Progenitor cell of endocrine pancreas (in vitro differentiated cells): ENCODE measurements around the gene RESP18. TPM values are rescaled to one million over a fixed set of nuclear protein-coding genes. Genes with fewer than 3 reads are reported as not detected.

Source experiments
- DNase-seq: peaks from one replicate; pipeline ENCODE4 v3.0.0; 2021; ENCODE audit warnings: low spot score; ENCODE audit not compliant: unreplicated experiment
- H3K27ac Mint-ChIP-seq: 2 replicates; pipeline ENCODE4 v1.8.0; 2021; ENCODE audit warnings: mild to moderate bottlenecking, moderate library complexity, mixed read lengths
- H3K27me3 Mint-ChIP-seq: 2 replicates; pipeline ENCODE4 v1.8.0; 2021; ENCODE audit warnings: mixed read lengths
- H3K36me3 Mint-ChIP-seq: 2 replicates; pipeline ENCODE4 v1.8.0; 2022; ENCODE audit warnings: mixed read lengths; ENCODE audit not compliant: insufficient read depth
- H3K4me1 Mint-ChIP-seq: 2 replicates; pipeline ENCODE4 v1.8.0; 2021; ENCODE audit warnings: low read depth, mixed read lengths
- H3K4me3 Mint-ChIP-seq: 2 replicates; pipeline ENCODE4 v1.8.0; 2021; ENCODE audit warnings: low read depth, mild to moderate bottlenecking, moderate library complexity, mixed read lengths
- H3K9me3 Mint-ChIP-seq: 2 replicates; pipeline ENCODE4 v1.8.0; 2021; ENCODE audit warnings: low read depth, mixed read lengths
- total RNA-seq: library from RNA; stranded (reverse); gene quantifications from 2 replicates; pipeline ENCODE4 v1.2.1, GENCODE V29; 2021
- TF ChIP-seq, protein P1 (sequence below): fragments of 200-600 bp; sonication (generic); IDR thresholded peaks from one replicate; pipeline ENCODE4 v1.5.0; 2021; ENCODE audit warnings: antibody characterized with exemption, mild to moderate bottlenecking; ENCODE audit not compliant: unreplicated experiment

RESP18 gene
- total RNA-seq, 1 donor from 2014 or later: not detected

DNA sequence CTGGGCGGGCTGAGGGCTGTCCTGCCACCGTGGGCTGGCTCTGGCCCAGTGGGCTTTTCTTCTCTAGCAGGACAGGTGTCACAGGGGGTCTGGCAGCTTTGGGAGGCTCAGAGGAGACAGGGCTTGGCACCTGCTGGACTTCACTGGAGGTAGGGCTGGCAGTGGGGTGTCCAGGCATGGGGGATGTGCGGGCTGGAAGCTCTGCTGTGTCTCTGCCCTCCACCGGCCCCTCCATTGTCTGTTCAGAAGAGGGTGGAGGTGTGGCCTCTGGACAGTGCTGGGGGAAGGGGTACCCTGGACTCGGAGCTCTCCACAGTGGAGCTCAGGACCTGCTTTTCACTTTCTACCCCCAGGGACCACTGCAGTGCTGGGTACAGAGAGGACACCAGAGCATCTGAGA, 32.5 kb downstream of the RESP18 start:
- Mint-ChIP-seq H3K9me3 (no peaks in the 10 kb centered on the region), H3K27ac (no peak overlapping the region), H3K4me3 (no peak overlapping the region), H3K4me1 (no peaks in the 10 kb centered on the region), H3K27me3 (peaks cover 72% of the 10 kb centered on the region), H3K36me3 (no peaks in the 10 kb centered on the region)
- TF ChIP-seq, protein P1, sequence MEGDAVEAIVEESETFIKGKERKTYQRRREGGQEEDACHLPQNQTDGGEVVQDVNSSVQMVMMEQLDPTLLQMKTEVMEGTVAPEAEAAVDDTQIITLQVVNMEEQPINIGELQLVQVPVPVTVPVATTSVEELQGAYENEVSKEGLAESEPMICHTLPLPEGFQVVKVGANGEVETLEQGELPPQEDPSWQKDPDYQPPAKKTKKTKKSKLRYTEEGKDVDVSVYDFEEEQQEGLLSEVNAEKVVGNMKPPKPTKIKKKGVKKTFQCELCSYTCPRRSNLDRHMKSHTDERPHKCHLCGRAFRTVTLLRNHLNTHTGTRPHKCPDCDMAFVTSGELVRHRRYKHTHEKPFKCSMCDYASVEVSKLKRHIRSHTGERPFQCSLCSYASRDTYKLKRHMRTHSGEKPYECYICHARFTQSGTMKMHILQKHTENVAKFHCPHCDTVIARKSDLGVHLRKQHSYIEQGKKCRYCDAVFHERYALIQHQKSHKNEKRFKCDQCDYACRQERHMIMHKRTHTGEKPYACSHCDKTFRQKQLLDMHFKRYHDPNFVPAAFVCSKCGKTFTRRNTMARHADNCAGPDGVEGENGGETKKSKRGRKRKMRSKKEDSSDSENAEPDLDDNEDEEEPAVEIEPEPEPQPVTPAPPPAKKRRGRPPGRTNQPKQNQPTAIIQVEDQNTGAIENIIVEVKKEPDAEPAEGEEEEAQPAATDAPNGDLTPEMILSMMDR: no peak
- no peak for DNase-seq

DNA sequence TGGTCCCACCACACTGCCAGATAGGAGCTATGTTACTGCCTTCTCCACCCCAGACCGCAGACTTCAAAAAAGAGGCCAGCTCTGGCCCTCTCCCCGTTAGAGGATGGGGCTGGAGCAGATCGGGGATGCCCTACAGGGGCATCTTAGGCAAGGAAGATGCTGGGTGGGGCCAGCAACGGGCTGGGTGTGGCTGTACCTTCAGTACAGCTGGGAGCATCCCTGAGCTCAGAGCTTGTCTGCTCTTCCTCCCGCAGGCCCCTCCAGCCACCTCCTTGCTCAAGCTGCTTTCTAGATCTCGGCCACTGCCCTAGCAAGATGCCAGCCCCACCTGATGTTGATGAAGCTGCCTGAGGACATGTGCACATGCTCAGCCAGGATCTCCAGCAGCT, 33.2 kb downstream of the RESP18 start:
- Mint-ChIP-seq H3K4me3 (no peak overlapping the region), H3K9me3 (no peaks in the 10 kb centered on the region), H3K4me1 (peaks cover under 1% of the 10 kb centered on the region), H3K27me3 (peaks cover 66% of the 10 kb centered on the region), H3K27ac (no peak overlapping the region), H3K36me3 (no peaks in the 10 kb centered on the region)
- TF ChIP-seq, protein P1: no peak
- DNase-seq: no peak

DNA sequence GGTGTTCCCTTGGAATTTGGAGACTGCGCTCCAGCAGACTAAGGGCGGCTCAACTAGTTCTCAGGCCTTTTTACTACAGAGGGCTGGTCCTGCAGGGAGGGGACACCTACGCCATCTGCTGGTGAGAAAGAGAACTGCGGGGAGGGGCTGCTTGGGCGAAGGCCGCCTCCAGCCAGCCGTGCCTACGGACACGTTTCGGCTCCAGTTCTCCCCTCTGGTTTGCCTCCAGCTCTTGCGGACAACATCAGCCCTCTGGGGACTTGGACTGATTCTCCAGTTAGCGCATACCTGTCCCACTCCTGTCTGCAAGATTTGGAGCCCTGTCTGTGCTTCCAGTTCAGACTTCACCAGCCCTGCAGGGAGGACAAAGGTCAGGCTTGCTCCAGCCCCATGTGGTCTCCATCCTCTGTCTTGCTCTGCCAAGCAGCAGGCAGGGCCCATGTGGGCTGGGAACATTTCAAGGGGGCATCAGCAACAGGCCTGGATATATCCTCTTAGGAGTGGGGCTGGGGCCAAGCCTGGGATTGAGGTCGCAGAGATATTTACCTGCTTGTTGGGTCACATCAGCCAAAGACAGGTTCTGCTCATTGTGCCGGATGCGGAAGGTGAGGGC, 33.7 kb downstream of the RESP18 start:
- peaks cover 61% of the 10 kb centered on the region for H3K27me3 Mint-ChIP-seq
- TF ChIP-seq, protein P1: peak; percentile 98
- H3K27ac Mint-ChIP-seq: no peak overlapping the region
- H3K4me1 Mint-ChIP-seq: peaks cover 3% of the 10 kb centered on the region
- DNase-seq: peak; percentile 85
- H3K9me3 Mint-ChIP-seq: no peaks in the 10 kb centered on the region
- H3K36me3 Mint-ChIP-seq: no peaks in the 10 kb centered on the region
- no peak overlapping the region for H3K4me3 Mint-ChIP-seq

DNA sequence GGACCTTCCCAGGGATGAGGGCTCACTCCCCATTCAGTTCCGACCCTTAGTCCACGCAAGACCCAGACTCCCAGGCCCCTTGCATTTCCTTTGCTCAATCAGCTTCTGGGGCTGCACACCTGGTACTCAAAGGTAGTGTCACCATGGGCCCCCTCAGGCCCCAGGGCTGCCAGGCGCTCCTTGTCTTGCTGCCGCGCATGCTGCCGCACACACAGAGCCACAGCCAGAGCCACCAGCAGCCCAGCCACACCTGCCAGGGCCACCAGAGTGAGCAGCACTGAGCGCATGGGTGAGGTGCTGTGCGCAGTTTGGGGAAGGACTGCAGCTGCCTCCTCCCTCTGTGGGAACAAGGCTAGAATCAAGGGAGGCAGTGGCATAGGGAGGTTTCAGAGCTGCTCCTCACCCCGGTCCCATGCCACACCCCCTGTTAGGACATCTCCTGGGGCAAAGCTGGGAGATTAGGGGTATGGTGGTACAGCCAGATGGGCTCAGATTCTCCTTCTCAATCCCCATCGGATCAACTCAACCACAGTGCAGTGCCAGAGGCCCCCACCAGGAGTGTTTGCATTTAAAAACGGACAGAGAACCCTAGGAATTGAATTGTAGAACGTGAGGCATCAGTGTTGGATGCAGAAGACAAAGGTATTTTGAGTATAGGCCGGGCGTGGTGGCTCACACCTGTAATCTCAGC, 34.6 kb downstream of the RESP18 start:
- TF ChIP-seq, protein P1: no peak
- no peak overlapping the region for H3K27ac Mint-ChIP-seq
- H3K4me1 Mint-ChIP-seq: peaks cover 3% of the 10 kb centered on the region
- no peak overlapping the region for H3K4me3 Mint-ChIP-seq
- peaks cover 51% of the 10 kb centered on the region for H3K27me3 Mint-ChIP-seq
- no peak for DNase-seq
- no peaks in the 10 kb centered on the region for H3K9me3 Mint-ChIP-seq
- H3K36me3 Mint-ChIP-seq: no peaks in the 10 kb centered on the region

DNA sequence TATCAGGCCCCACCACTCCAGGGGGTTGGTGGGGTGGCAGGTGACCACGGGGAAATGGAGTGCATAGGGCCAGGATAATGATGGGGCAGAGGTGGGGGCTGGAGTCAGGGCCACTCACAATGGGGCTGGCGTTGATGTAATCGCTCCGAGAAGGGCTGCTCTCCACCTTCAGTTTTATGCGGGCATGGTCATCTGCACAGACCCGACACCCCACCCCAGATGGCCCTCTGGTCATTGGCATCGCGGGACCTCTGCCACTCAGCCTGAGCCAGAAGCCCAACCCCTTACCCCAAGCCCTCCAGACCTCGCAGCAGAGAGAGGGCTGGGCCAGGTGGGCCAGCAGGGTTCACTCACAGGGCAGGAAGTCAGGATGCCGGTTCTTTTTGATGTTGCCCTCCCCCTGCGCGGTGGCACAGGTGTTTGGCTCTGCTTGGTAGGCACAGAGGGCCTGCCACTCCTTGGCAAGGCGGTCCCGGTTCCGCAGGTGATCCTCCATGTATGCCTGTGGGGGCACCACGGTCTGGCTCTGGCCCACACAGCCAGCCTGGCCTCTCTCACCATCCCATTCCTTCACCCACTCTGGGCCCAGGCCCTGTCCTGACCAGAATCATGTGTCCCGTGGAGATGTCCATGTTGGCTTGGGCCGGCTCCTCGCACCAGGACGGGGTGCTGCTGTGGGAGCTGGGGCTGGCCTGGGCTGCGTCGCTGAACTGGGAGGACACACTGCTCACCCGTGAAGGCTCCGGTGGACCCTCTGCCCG, 35.7 kb downstream of the RESP18 start:
- H3K4me1 Mint-ChIP-seq: peaks cover 3% of the 10 kb centered on the region
- H3K9me3 Mint-ChIP-seq: no peaks in the 10 kb centered on the region
- H3K27me3 Mint-ChIP-seq: peaks cover 46% of the 10 kb centered on the region
- no peak overlapping the region for H3K27ac Mint-ChIP-seq
- H3K4me3 Mint-ChIP-seq: no peak overlapping the region
- no peak for DNase-seq
- TF ChIP-seq, protein P1: no peak
- H3K36me3 Mint-ChIP-seq: no peaks in the 10 kb centered on the region
